ENCODE data around the gene KLK2. TPM values are rescaled to one million over a fixed set of nuclear protein-coding genes. Genes with fewer than 3 reads are reported as not detected.

KLK2 gene
- total and polyA plus RNA-seq, 2 of the 8 experiments (the other 6 are each of a cell fraction or from before 2014, with no cell fraction given), result 0.20 TPM; not detected in 1

GRCh38 chr19:50889638-50890037 is 16.4 kb downstream of the KLK2 start:
- FAIRE-seq, result no peak
- H2AFZ ChIP-seq (ENCODE audit: low read length), result no peak overlapping the region
- H4K91ac ChIP-seq (replicated peaks; ENCODE audit: insufficient read length, low read length), result no peak overlapping the region
- no peak overlapping the region for H3K4ac ChIP-seq (replicated peaks; ENCODE audit: insufficient read length, low read depth, low read length)
- no peaks in the 10 kb centered on the region for H3K79me1 ChIP-seq (ENCODE audit: low read depth, low read length)
- POLR2A ChIA-PET (ENCODE audit: partially characterized antibody), result interaction anchor here (1.6 kb wide), 1 partner anchor 86 kb away, joined by 5 read pairs; no protein-coding TSS in a partner anchor
- H3K27me3 ChIP-seq (replicated peaks in 1 of 4; ENCODE audit: control insufficient read depth in 3 of 4, extremely low read depth in 1 of 4, insufficient read depth in 3 of 4, low read length in 3 of 4), result peaks cover 0 to 4% (median 3%) of the 10 kb centered on the region in 4 experiments; a peak in 2 of 7 replicates
- H2AK5ac ChIP-seq (ENCODE audit: low read depth, low read length), result no peak overlapping the region
- no peak overlapping the region for H3K4me3 ChIP-seq (ENCODE audit: extremely low read depth in 1 of 4, insufficient read depth in 2 of 4, low read depth in 3 of 4, low read length in 4 of 4)
- no peaks in the 10 kb centered on the region for H3K79me2 ChIP-seq (ENCODE audit: control insufficient read depth in 1 of 2, insufficient read depth in 2 of 2, low read length in 2 of 2)
- H3K23me2 ChIP-seq (ENCODE audit: low read depth, low read length), result no peaks in the 10 kb centered on the region; the same call in 1 of the 2 replicates
- H3K9ac ChIP-seq (replicated peaks in 1 of 4; ENCODE audit: extremely low read depth in 1 of 4, low read depth in 3 of 4, low read length in 3 of 4), result no peak overlapping the region
- no peak overlapping the region for H2BK15ac ChIP-seq (ENCODE audit: low read length)
- 67% methylated on average over 3 of the region's 3 CpGs; no CpG with 5 or more reads in 1 of the 2 experiments for WGBS, 2 experiments (ENCODE audit: extremely low coverage in 1 of 2, insufficient coverage in 1 of 2, insufficient read length in 1 of 2, insufficient replicate concordance in 2 of 2, low coverage in 1 of 2, low lambda C conversion rate in 2 of 2, missing lambda C conversion rate in 1 of 2)
- no peak overlapping the region for H3K4me2 ChIP-seq (ENCODE audit: insufficient read depth in 1 of 2, low read depth in 2 of 2, low read length in 2 of 2)
- no peak overlapping the region for H3K56ac ChIP-seq (replicated peaks; ENCODE audit: insufficient read length, low read depth, low read length)
- no peak overlapping the region for H3K27ac ChIP-seq (ENCODE audit: low read depth, low read length)
- H3K4me1 ChIP-seq (replicated peaks in 1 of 4; ENCODE audit: control insufficient read depth in 3 of 4, insufficient read depth in 4 of 4, low read length in 3 of 4), result no peaks in the 10 kb centered on the region
- H4K20me1 ChIP-seq (replicated peaks in 1 of 2; ENCODE audit: control insufficient read depth in 1 of 2, insufficient read depth in 2 of 2, low read length in 2 of 2), result no peaks in the 10 kb centered on the region
- H2BK12ac ChIP-seq (ENCODE audit: low read depth, low read length), result no peak overlapping the region
- H2BK20ac ChIP-seq (ENCODE audit: low read length), result no peak overlapping the region
- no peak for DNase-seq (ENCODE audit: low read depth in 1 of 2, low spot score in 2 of 2)
- no peak overlapping the region for H2BK120ac ChIP-seq (replicated peaks; ENCODE audit: low read depth, low read length)
- no peak overlapping the region for H3K14ac ChIP-seq (ENCODE audit: insufficient read length)
- CTCF ChIA-PET (ENCODE audit: partially characterized antibody), result interaction anchor here (0.6 to 1.6 kb wide), 3 partner anchors 92 to 207 kb away, joined by 3 to 6 read pairs (median 3); no protein-coding TSS in a partner anchor
- no peaks in the 10 kb centered on the region for H3K36me3 ChIP-seq (ENCODE audit: control insufficient read depth in 2 of 4, insufficient read depth in 4 of 4, low read length in 3 of 4)
- no peak overlapping the region for H3K23ac ChIP-seq (ENCODE audit: insufficient read length)
- no peak overlapping the region for H4K8ac ChIP-seq (ENCODE audit: extremely low read depth, insufficient read depth, low read length)
- H3K9me3 ChIP-seq (ENCODE audit: insufficient read depth in 2 of 2, low read depth in 1 of 2, low read length in 1 of 2), result peaks cover 18 to 26% of the 10 kb centered on the region in 2 experiments
- H4K5ac ChIP-seq (ENCODE audit: insufficient read length, low read depth, low read length), result no peak overlapping the region
- H2BK5ac ChIP-seq (ENCODE audit: low read depth, low read length), result no peak overlapping the region
- no peak overlapping the region for H3K18ac ChIP-seq (ENCODE audit: extremely low read depth, low read length)
- no peak for TF ChIP-seq RBBP5 (IDR thresholded peaks at IDR 0.05; ENCODE audit: borderline replicate concordance, low read depth, low read length)
- TF ChIP-seq BRCA1 (IDR thresholded peaks at IDR 0.05; ENCODE audit: low read depth, low read length), result no peak
